Naive B cell (primary cell): Measurements from ENCODE around the gene KRT20. TPM values are rescaled to one million over a fixed set of nuclear protein-coding genes. Genes with fewer than 3 reads are reported as not detected.
"Not testable (repeated sequence)": the region's sequence is repeated elsewhere in the genome, so short reads cannot be mapped to it uniquely, and the experiment has no call there.

ENCODE experiments used
- ATAC-seq, 2 donors: fragments of 150-1000 bp; cut with Tn5 transposase; 2 replicates each; pipeline ENCODE4 v1.10.0; 2021; ENCODE audit warnings: low read depth in 2 of 2, mild to moderate bottlenecking in 2 of 2, moderate library complexity in 2 of 2
- DNase-seq: peaks from one replicate; pipeline ENCODE4 v3.0.0; 2022
- H3K27ac Mint-ChIP-seq, 6 donors: one replicate each; pipeline ENCODE4 v1.8.0; 2020 to 2022; ENCODE audit warnings: mild to moderate bottlenecking in 6 of 6, mixed read lengths in 6 of 6, moderate library complexity in 5 of 6, inconsistent platforms in 2 of 6
- H3K27me3 Mint-ChIP-seq, 3 donors: one replicate each; pipeline ENCODE4 v1.8.0; 2021 to 2022; ENCODE audit warnings: mixed read lengths in 3 of 3, mild to moderate bottlenecking in 1 of 3
- H3K36me3 Mint-ChIP-seq, 2 donors: one replicate each; pipeline ENCODE4 v1.8.0; 2020 to 2022; ENCODE audit warnings: mixed read lengths in 2 of 2, inconsistent platforms in 1 of 2, mild to moderate bottlenecking in 1 of 2
- H3K4me1 Mint-ChIP-seq, 3 donors: one replicate each; pipeline ENCODE4 v1.8.0; 2020 to 2022; ENCODE audit warnings: mixed read lengths in 3 of 3, inconsistent platforms in 1 of 3, mild to moderate bottlenecking in 1 of 3, moderate library complexity in 1 of 3
- H3K4me3 Mint-ChIP-seq, 8 donors: one replicate each; pipeline ENCODE4 v1.8.0; 2020 to 2022; ENCODE audit warnings: mild to moderate bottlenecking in 8 of 8, mixed read lengths in 8 of 8, moderate library complexity in 8 of 8, inconsistent platforms in 2 of 8
- H3K9me3 Mint-ChIP-seq, 7 donors: one replicate each; pipeline ENCODE4 v1.8.0; 2020 to 2022; ENCODE audit warnings: mixed read lengths in 7 of 7, mild to moderate bottlenecking in 5 of 7, inconsistent platforms in 2 of 7, moderate library complexity in 1 of 7
- polyA plus RNA-seq, 6 donors: library from polyadenylated mRNA; unstranded; fragments of 300-500 nt; fragmentation: Illumina TruSeq; gene quantifications; one replicate each; pipeline ENCODE4 v1.2.3, GENCODE V29; 2021; ENCODE audit warnings: low read depth in 6 of 6

The KRT20 gene
- polyA plus RNA-seq, 6 donors from 2014 or later: not detected

GRCh38 chr17:40858667-40859066, 26.4 kb downstream of the KRT20 start:
- peak overlapping the region in 1 of 8 donors; percentile 59 for H3K4me3 Mint-ChIP-seq
- H3K4me1 Mint-ChIP-seq, H3K9me3 Mint-ChIP-seq, ATAC-seq, H3K36me3 Mint-ChIP-seq, DNase-seq: not testable (repeated sequence)
- peaks cover 33 to 50% (median 34%) of the 10 kb centered on the region in 3 donors for H3K27me3 Mint-ChIP-seq
- H3K27ac Mint-ChIP-seq: peak overlapping the region in 1 of 6 donors; percentile 49

GRCh38 chr17:40857535-40857934, 27.5 kb downstream of the KRT20 start:
- no peak for DNase-seq
- no peak overlapping the region for H3K4me3 Mint-ChIP-seq
- no peaks in the 10 kb centered on the region for H3K4me1 Mint-ChIP-seq
- no peak for ATAC-seq
- H3K27me3 Mint-ChIP-seq: peaks cover 31 to 48% (median 35%) of the 10 kb centered on the region in 3 donors
- H3K36me3 Mint-ChIP-seq: no peaks in the 10 kb centered on the region
- H3K27ac Mint-ChIP-seq: peak overlapping the region in 1 of 6 donors; percentile 25
- no peaks in the 10 kb centered on the region for H3K9me3 Mint-ChIP-seq

- H3K4me3 Mint-ChIP-seq: no peak overlapping the region
- no peaks in the 10 kb centered on the region for H3K36me3 Mint-ChIP-seq
- H3K27ac Mint-ChIP-seq: no peak overlapping the region
- ATAC-seq (no peak), DNase-seq (no peak)
- H3K9me3 Mint-ChIP-seq: no peaks in the 10 kb centered on the region
- no peaks in the 10 kb centered on the region for H3K4me1 Mint-ChIP-seq
- peaks cover 31 to 44% (median 34%) of the 10 kb centered on the region in 3 donors for H3K27me3 Mint-ChIP-seq
Observed at GRCh38 chr17:40854175-40854814, 30.7 kb downstream of the KRT20 start.

GRCh38 chr17:40852364-40852763, 32.7 kb downstream of the KRT20 start:
- no peak for DNase-seq
- Mint-ChIP-seq H3K36me3 (no peaks in the 10 kb centered on the region), H3K9me3 (no peaks in the 10 kb centered on the region), H3K4me3 (no peak overlapping the region), H3K27me3 (peaks cover 37 to 39% (median 38%) of the 10 kb centered on the region in 3 donors), H3K27ac (peak overlapping the region in 1 of 6 donors; percentile 50), H3K4me1 (no peaks in the 10 kb centered on the region)
- ATAC-seq: no peak

GRCh38 chr17:40850293-40850972, 34.6 kb downstream of the KRT20 start:
- Mint-ChIP-seq H3K4me1 (no peaks in the 10 kb centered on the region), H3K36me3 (no peaks in the 10 kb centered on the region), H3K27ac (no peak overlapping the region), H3K4me3 (no peak overlapping the region), H3K27me3 (peaks cover 35 to 47% (median 46%) of the 10 kb centered on the region in 3 donors), H3K9me3 (no peaks in the 10 kb centered on the region)
- ATAC-seq (no peak), DNase-seq (no peak)

- DNase-seq (no peak), ATAC-seq (no peak)
- H3K27me3 Mint-ChIP-seq: peaks cover 39 to 54% (median 49%) of the 10 kb centered on the region in 3 donors
- no peaks in the 10 kb centered on the region for H3K4me1 Mint-ChIP-seq
- H3K4me3 Mint-ChIP-seq: no peak overlapping the region
- H3K27ac Mint-ChIP-seq: no peak overlapping the region
- no peaks in the 10 kb centered on the region for H3K36me3 Mint-ChIP-seq
- H3K9me3 Mint-ChIP-seq: no peaks in the 10 kb centered on the region
Observed at GRCh38 chr17:40849723-40850122, 35.3 kb downstream of the KRT20 start.

GRCh38 chr17:40848583-40849235, 36.3 kb downstream of the KRT20 start:
- Mint-ChIP-seq H3K27ac (no peak overlapping the region), H3K4me3 (no peak overlapping the region), H3K4me1 (no peaks in the 10 kb centered on the region), H3K27me3 (peaks cover 47 to 57% (median 50%) of the 10 kb centered on the region in 3 donors), H3K9me3 (no peaks in the 10 kb centered on the region), H3K36me3 (no peaks in the 10 kb centered on the region)
- no peak for ATAC-seq
- no peak for DNase-seq

GRCh38 chr17:40846515-40847144, 38.4 kb downstream of the KRT20 start:
- ATAC-seq (no peak), DNase-seq (no peak)
- no peak overlapping the region for H3K27ac Mint-ChIP-seq
- H3K9me3 Mint-ChIP-seq: no peaks in the 10 kb centered on the region
- no peak overlapping the region for H3K4me3 Mint-ChIP-seq
- H3K27me3 Mint-ChIP-seq: peaks cover 55 to 57% (median 56%) of the 10 kb centered on the region in 3 donors
- peaks cover 0 to 7% of the 10 kb centered on the region in 2 donors for H3K36me3 Mint-ChIP-seq
- no peaks in the 10 kb centered on the region for H3K4me1 Mint-ChIP-seq

GRCh38 chr17:40844671-40845107, 40.4 kb downstream of the KRT20 start:
- Mint-ChIP-seq H3K27ac (no peak overlapping the region), H3K9me3 (peaks cover 0 to 2% (median 0%) of the 10 kb centered on the region in 7 donors), H3K27me3 (peaks cover 54 to 58% (median 57%) of the 10 kb centered on the region in 3 donors), H3K4me1 (no peaks in the 10 kb centered on the region), H3K36me3 (peaks cover 0 to 7% of the 10 kb centered on the region in 2 donors), H3K4me3 (no peak overlapping the region)
- DNase-seq: no peak
- ATAC-seq: no peak

- ATAC-seq (peak in 1 of 2 donors; percentile 76), DNase-seq (no peak)
- H3K27me3 Mint-ChIP-seq: peaks cover 51 to 54% (median 53%) of the 10 kb centered on the region in 3 donors
- H3K9me3 Mint-ChIP-seq: peaks cover 0 to 2% (median 0%) of the 10 kb centered on the region in 7 donors
- no peaks in the 10 kb centered on the region for H3K4me1 Mint-ChIP-seq
- no peak overlapping the region for H3K27ac Mint-ChIP-seq
- peaks cover 0 to 7% of the 10 kb centered on the region in 2 donors for H3K36me3 Mint-ChIP-seq
- peak overlapping the region in 1 of 8 donors; percentile 48 for H3K4me3 Mint-ChIP-seq
Observed at GRCh38 chr17:40843242-40843641, 41.8 kb downstream of the KRT20 start.

- peaks cover 0 to 2% (median 0%) of the 10 kb centered on the region in 7 donors for H3K9me3 Mint-ChIP-seq
- no peaks in the 10 kb centered on the region for H3K4me1 Mint-ChIP-seq
- ATAC-seq: no peak
- H3K27me3 Mint-ChIP-seq: peaks cover 47 to 51% (median 50%) of the 10 kb centered on the region in 3 donors
- H3K27ac Mint-ChIP-seq: no peak overlapping the region
- no peak for DNase-seq
- H3K36me3 Mint-ChIP-seq: peaks cover 0 to 7% of the 10 kb centered on the region in 2 donors
- no peak overlapping the region for H3K4me3 Mint-ChIP-seq
Observed at GRCh38 chr17:40841246-40841645, 43.8 kb downstream of the KRT20 start.

GRCh38 chr17:40839194-40839593, 45.8 kb downstream of the KRT20 start:
- H3K4me1 Mint-ChIP-seq: no peaks in the 10 kb centered on the region
- H3K4me3 Mint-ChIP-seq: no peak overlapping the region
- H3K36me3 Mint-ChIP-seq: peaks cover 7 to 13% of the 10 kb centered on the region in 2 donors
- no peak for DNase-seq
- ATAC-seq: no peak
- H3K27ac Mint-ChIP-seq: no peak overlapping the region
- peaks cover 0 to 2% (median 0%) of the 10 kb centered on the region in 7 donors for H3K9me3 Mint-ChIP-seq
- peaks cover 27 to 30% (median 29%) of the 10 kb centered on the region in 3 donors for H3K27me3 Mint-ChIP-seq

- Mint-ChIP-seq H3K9me3 (peaks cover 0 to 2% (median 0%) of the 10 kb centered on the region in 7 donors), H3K4me3 (no peak overlapping the region), H3K4me1 (no peaks in the 10 kb centered on the region), H3K27ac (peak overlapping the region in 1 of 6 donors; percentile 24), H3K27me3 (peaks cover 4 to 6% (median 5%) of the 10 kb centered on the region in 3 donors), H3K36me3 (peaks cover 6 to 7% of the 10 kb centered on the region in 2 donors)
- ATAC-seq (no peak), DNase-seq (no peak)
Observed at GRCh38 chr17:40836020-40836419, 49.0 kb downstream of the KRT20 start.
